ENCODE results near the gene NCR3LG1. TPM values are rescaled to one million over a fixed set of nuclear protein-coding genes. Genes with fewer than 3 reads are reported as not detected.

Gene NCR3LG1
- total RNA-seq, result 10 to 100 TPM in 2 of 4 donors, 1 to 10 TPM in 2; 5.2 to 11.7 (median 9.4) TPM

GRCh38 chr11:17351510-17352176, at the start of gene NCR3LG1:
Gene NCR3LG1, plus strand, starts transcription at chr11:17351800. Its CDS starts 170 bp downstream, at chr11:17351970.
- H3K27ac ChIP-seq, result peak within 1 kb of the TSS; percentile 85 to 93 (median 90)
- 0 to 1% methylated on average over 1 to 55 of the region's 61 CpGs for WGBS, 2 donors (ENCODE audit: low coverage in 1 of 2)
- peaks cover 0 to 19% (median 10%) of the 10 kb centered on the region in 4 donors for H3K4me1 ChIP-seq
- in situ Hi-C loops (cut with MboI; ENCODE audit: low pct_ligation_motif_present in 1 of 4, low pct_unique_long_range_greater_than_20kb in 1 of 4, low sequenced_read_pairs in 3 of 4) (no loop called here), intact Hi-C loops (cut with DNase I; ENCODE audit: low total_unique reads) (no loop called here)
- no peaks in the 10 kb centered on the region for H3K9me3 ChIP-seq
- no peaks in the 10 kb centered on the region for H3K27me3 ChIP-seq
- peak; percentile 85 for DNase-seq
- peaks cover 0 to under 1% (median 0%) of the 10 kb centered on the region in 4 donors for H3K36me3 ChIP-seq
- TF ChIP-seq CTCF (IDR thresholded peaks at IDR 0.05) (no peak), POLR2A (IDR thresholded peaks at IDR 0.05) (peak; percentile 75), POLR2AphosphoS5 (IDR thresholded peaks at IDR 0.05) (peak; percentile 26 to 83 (median 77)), EP300 (IDR thresholded peaks at IDR 0.05; ENCODE audit: low read depth) (no peak)
- H3K4me3 ChIP-seq, result peak within 1 kb of the TSS; percentile 54 to 73 (median 62)

- Histone ChIP-seq H3K9me3 (no peaks in the 10 kb centered on the region), H3K36me3 (peaks cover 0 to 26% (median 5%) of the 10 kb centered on the region in 4 donors), H3K4me3 (no peak overlapping the region), H3K27me3 (no peaks in the 10 kb centered on the region), H3K4me1 (no peaks in the 10 kb centered on the region), H3K27ac (no peak overlapping the region)
- intact Hi-C loops (cut with DNase I; ENCODE audit: low total_unique reads) (no loop called here), in situ Hi-C loops (cut with MboI; ENCODE audit: low pct_ligation_motif_present in 1 of 4, low pct_unique_long_range_greater_than_20kb in 1 of 4, low sequenced_read_pairs in 3 of 4) (no loop called here)
- WGBS, 2 donors (ENCODE audit: low coverage in 1 of 2), result 92 to 100% methylated on average over 3 to 8 of the region's 8 CpGs
- TF ChIP-seq CTCF (IDR thresholded peaks at IDR 0.05), result no peak
- TF ChIP-seq POLR2A (IDR thresholded peaks at IDR 0.05), result no peak
- no peak for TF ChIP-seq EP300 (IDR thresholded peaks at IDR 0.05; ENCODE audit: low read depth)
- TF ChIP-seq POLR2AphosphoS5 (IDR thresholded peaks at IDR 0.05), result no peak
- no peak for DNase-seq
Observed at GRCh38 chr11:17313349-17314231, 38.0 kb upstream of the NCR3LG1 start.

GRCh38 chr11:17314232-17314547, 37.4 kb upstream of the NCR3LG1 start:
- Histone ChIP-seq H3K4me1 (no peaks in the 10 kb centered on the region), H3K4me3 (no peak overlapping the region), H3K9me3 (no peaks in the 10 kb centered on the region), H3K36me3 (peaks cover 0 to 26% (median 5%) of the 10 kb centered on the region in 4 donors), H3K27me3 (no peaks in the 10 kb centered on the region), H3K27ac (no peak overlapping the region)
- intact Hi-C loops (cut with DNase I; ENCODE audit: low total_unique reads) (no loop called here), in situ Hi-C loops (cut with MboI; ENCODE audit: low pct_ligation_motif_present in 1 of 4, low pct_unique_long_range_greater_than_20kb in 1 of 4, low sequenced_read_pairs in 3 of 4) (no loop called here)
- 57 to 58% methylated on average over 1 of the region's 1 CpG for WGBS, 2 donors (ENCODE audit: low coverage in 1 of 2)
- TF ChIP-seq POLR2AphosphoS5 (IDR thresholded peaks at IDR 0.05), result no peak
- no peak for TF ChIP-seq EP300 (IDR thresholded peaks at IDR 0.05; ENCODE audit: low read depth)
- TF ChIP-seq CTCF (IDR thresholded peaks at IDR 0.05), result no peak
- TF ChIP-seq POLR2A (IDR thresholded peaks at IDR 0.05), result no peak
- DNase-seq, result no peak

GRCh38 chr11:17314904-17315426, 36.6 kb upstream of the NCR3LG1 start:
- Histone ChIP-seq H3K27me3 (no peaks in the 10 kb centered on the region), H3K9me3 (no peaks in the 10 kb centered on the region), H3K36me3 (peaks cover 0 to 21% (median 5%) of the 10 kb centered on the region in 4 donors), H3K27ac (no peak overlapping the region), H3K4me1 (no peaks in the 10 kb centered on the region), H3K4me3 (no peak overlapping the region)
- in situ Hi-C loops (cut with MboI; ENCODE audit: low pct_ligation_motif_present in 1 of 4, low pct_unique_long_range_greater_than_20kb in 1 of 4, low sequenced_read_pairs in 3 of 4), result no loop called here
- 80 to 88% methylated on average over 1 of the region's 1 CpG for WGBS, 2 donors (ENCODE audit: low coverage in 1 of 2)
- no peak for TF ChIP-seq EP300 (IDR thresholded peaks at IDR 0.05; ENCODE audit: low read depth)
- TF ChIP-seq POLR2A (IDR thresholded peaks at IDR 0.05), result no peak
- TF ChIP-seq POLR2AphosphoS5 (IDR thresholded peaks at IDR 0.05), result no peak
- no peak for TF ChIP-seq CTCF (IDR thresholded peaks at IDR 0.05)
- no peak for DNase-seq
- intact Hi-C loops (cut with DNase I; ENCODE audit: low total_unique reads), result no loop called here
